Measurements from ENCODE around the gene B4GALT3. TPM values are rescaled to one million over a fixed set of nuclear protein-coding genes. Genes with fewer than 3 reads are reported as not detected.

The B4GALT3 gene
- total and polyA plus RNA-seq, 2 donors (not counting 3 experiments of a cell fraction or from before 2014, with no cell fraction given), result 39.5 to 60.4 TPM

DNA sequence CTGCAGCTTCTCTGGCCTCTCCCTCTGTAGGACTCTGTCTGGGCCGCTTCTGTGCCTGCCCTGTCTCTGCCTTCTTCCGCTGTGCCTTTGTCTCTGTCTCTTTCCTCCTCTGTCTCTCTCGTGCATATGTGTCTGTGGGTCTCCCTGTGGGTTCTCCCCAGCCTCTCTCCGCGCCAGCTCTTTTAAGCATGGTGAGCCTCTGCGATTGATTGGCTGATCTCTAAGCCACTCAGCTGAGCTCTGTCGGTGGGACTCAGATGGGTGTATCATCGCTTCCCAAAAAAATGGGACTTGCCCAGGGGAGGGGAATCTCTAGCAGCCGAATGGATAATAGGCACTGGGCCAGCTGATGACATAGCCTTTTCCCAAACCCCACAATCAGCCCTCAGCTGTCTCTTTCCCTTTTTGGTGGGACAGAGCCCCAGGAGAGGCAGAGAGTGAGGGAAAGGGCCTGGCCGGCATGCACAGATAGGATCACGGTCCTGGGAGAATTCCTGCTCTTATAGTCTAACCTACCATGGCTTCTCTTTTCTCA, 21.7 kb upstream of the B4GALT3 start, which contains the start of gene ADAMTS4:
TSS of gene ADAMTS4 (minus strand) at position 158 of the 535 bp plus-strand sequence. CDS start 427 bp downstream, outside the sequence.
- FAIRE-seq, result peak; percentile 50
- H3K9ac ChIP-seq (replicated peaks; ENCODE audit: extremely low read depth, insufficient read depth, low read length), result peak within 1 kb of the TSS; percentile 75

DNA sequence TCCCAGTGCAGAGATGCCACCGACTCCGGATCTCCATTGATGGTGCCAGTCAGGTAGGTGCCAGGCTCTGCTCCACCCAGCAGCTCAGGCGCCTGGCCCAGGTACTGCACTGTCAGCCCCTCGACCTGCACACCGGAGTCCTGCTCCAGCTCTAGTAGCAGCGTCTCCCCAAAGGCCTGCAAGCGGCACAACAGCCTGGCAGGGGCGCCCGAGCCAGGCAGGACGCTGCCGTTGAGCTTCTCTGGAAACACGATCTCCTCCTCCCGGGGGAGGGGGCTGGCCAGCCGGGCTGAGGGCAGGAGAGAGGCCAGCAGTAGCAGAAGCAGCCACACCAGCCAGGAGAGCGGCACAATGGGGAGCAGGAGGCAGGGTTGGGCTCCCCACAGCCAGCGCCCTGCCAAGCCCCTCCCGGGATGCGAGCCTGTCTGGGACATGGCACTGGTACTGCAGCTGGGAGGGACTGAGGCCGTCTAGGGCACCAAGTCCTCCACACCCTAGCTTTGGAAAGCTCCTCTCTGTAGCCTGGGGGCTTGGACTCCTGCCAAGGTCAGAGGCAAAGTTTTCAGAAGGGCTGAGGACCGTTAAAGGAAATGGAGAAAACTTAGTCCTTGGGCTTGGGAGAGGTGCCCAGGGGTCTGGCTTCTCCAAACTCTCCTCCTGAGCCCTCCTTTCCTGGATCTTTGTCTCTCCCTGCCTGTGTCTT, 21.0 kb upstream of the B4GALT3 start:
- CTCF ChIA-PET, result interaction anchor here (1.0 to 3.2 kb wide), 7 partner anchors 9 to 184 kb away, joined by 3 to 35 read pairs (median 14); partner anchors contain the start of genes PPOX and TOMM40L
- dilution Hi-C loops (cut with MboI; ENCODE audit: extremely low pct_ligation_motif_present, low sequenced_read_pairs), result no loop called here
- FAIRE-seq (peak; percentile 33), DNase-seq (ENCODE audit: low read depth, low spot score) (peak; percentile 62)
- H3K9ac ChIP-seq (replicated peaks; ENCODE audit: extremely low read depth, insufficient read depth, low read length), result peak overlapping the region; percentile 42
- peaks cover 44% of the 10 kb centered on the region for H3K79me2 ChIP-seq (ENCODE audit: control insufficient read depth, insufficient read depth, low read length)
- peak overlapping the region; percentile 26 to 51 (median 44) for H3K4me3 ChIP-seq (replicated peaks in 1 of 3; ENCODE audit: insufficient read depth in 1 of 3, low read depth in 1 of 3, low read length in 3 of 3)
- TSS peak; percentile 4 for BruUV-seq (replicated peaks)
- peak overlapping the region; percentile 16 for H2AFZ ChIP-seq (ENCODE audit: low read depth, low read length)
- no peaks in the 10 kb centered on the region for H3K27me3 ChIP-seq (ENCODE audit: control insufficient read depth in 2 of 2, insufficient read depth in 2 of 2, low read length in 2 of 2)
- POLR2A ChIA-PET, result interaction anchor here (0.5 kb wide), 1 partner anchor 44 kb away, joined by 3 read pairs; no protein-coding TSS in a partner anchor
- H3K9me1 ChIP-seq (replicated peaks; ENCODE audit: control insufficient read depth, extremely low read depth, insufficient read depth, low read length), result no peaks in the 10 kb centered on the region
- H3K4me1 ChIP-seq (ENCODE audit: control insufficient read depth, extremely low read depth, insufficient read depth, low read length), result peaks cover 59% of the 10 kb centered on the region
- no peaks in the 10 kb centered on the region for H3K9me3 ChIP-seq (replicated peaks; ENCODE audit: control insufficient read depth, insufficient read depth, low read length)
- H3K36me3 ChIP-seq (ENCODE audit: control insufficient read depth in 2 of 2, extremely low read depth in 1 of 2, insufficient read depth in 2 of 2, low read length in 2 of 2), result peaks cover 0 to 2% of the 10 kb centered on the region in 2 experiments
- peak overlapping the region; percentile 98 for H3K27ac ChIP-seq (ENCODE audit: insufficient read depth, low read depth, low read length)
- intact Hi-C loops (cut with micrococcal nuclease), result no loop called here
- H4K20me1 ChIP-seq (replicated peaks; ENCODE audit: control insufficient read depth, extremely low read depth, insufficient read depth, low read length), result no peaks in the 10 kb centered on the region
- TF ChIP-seq, protein P1, sequence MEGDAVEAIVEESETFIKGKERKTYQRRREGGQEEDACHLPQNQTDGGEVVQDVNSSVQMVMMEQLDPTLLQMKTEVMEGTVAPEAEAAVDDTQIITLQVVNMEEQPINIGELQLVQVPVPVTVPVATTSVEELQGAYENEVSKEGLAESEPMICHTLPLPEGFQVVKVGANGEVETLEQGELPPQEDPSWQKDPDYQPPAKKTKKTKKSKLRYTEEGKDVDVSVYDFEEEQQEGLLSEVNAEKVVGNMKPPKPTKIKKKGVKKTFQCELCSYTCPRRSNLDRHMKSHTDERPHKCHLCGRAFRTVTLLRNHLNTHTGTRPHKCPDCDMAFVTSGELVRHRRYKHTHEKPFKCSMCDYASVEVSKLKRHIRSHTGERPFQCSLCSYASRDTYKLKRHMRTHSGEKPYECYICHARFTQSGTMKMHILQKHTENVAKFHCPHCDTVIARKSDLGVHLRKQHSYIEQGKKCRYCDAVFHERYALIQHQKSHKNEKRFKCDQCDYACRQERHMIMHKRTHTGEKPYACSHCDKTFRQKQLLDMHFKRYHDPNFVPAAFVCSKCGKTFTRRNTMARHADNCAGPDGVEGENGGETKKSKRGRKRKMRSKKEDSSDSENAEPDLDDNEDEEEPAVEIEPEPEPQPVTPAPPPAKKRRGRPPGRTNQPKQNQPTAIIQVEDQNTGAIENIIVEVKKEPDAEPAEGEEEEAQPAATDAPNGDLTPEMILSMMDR (IDR thresholded peaks at IDR 0.05; ENCODE audit: extremely low read depth in 1 of 2, insufficient read depth in 1 of 2, low read depth in 1 of 2, low read length in 2 of 2), result no peak
- TF ChIP-seq POLR2A (IDR thresholded peaks at IDR 0.05; ENCODE audit: low read depth, low read length), result peak; percentile 78
- no peak for TF ChIP-seq JUN (IDR thresholded peaks at IDR 0.05; ENCODE audit: borderline replicate concordance, insufficient read depth, insufficient read length, low read depth)
- no peak for TF ChIP-seq MYC (IDR thresholded peaks at IDR 0.05; ENCODE audit: low read depth, low read length)
- no peak for TF ChIP-seq EZH2 (IDR thresholded peaks at IDR 0.05; ENCODE audit: borderline replicate concordance, low read depth, low read length, severe bottlenecking)
- TF ChIP-seq POLR2AphosphoS5 (IDR thresholded peaks at IDR 0.05; ENCODE audit: insufficient read depth, low read depth, low read length), result peak; percentile 60
- TF ChIP-seq GATA2 (IDR thresholded peaks at IDR 0.05; ENCODE audit: insufficient read depth, insufficient read length, low read depth, low read length), result no peak
- no peak for TF ChIP-seq FOS (IDR thresholded peaks at IDR 0.05; ENCODE audit: borderline replicate concordance, insufficient read depth, low read length)
- TF ChIP-seq, protein P2, sequence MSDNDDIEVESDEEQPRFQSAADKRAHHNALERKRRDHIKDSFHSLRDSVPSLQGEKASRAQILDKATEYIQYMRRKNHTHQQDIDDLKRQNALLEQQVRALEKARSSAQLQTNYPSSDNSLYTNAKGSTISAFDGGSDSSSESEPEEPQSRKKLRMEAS (IDR thresholded peaks at IDR 0.05; ENCODE audit: insufficient read depth, insufficient read length), result no peak
- peak overlapping the region; percentile 47 for H3K4me2 ChIP-seq (ENCODE audit: insufficient read depth, low read length)

More for the DNA sequence above, 21.7 kb upstream of the B4GALT3 start, which contains the start of gene ADAMTS4:
- H3K79me2 ChIP-seq (ENCODE audit: control insufficient read depth, insufficient read depth, low read length), result peaks cover 50% of the 10 kb centered on the region
- dilution Hi-C loops (cut with MboI; ENCODE audit: extremely low pct_ligation_motif_present, low sequenced_read_pairs) (no loop called here), intact Hi-C loops (cut with micrococcal nuclease) (no loop called here)
- ChIA-PET POLR2A (interaction anchor here (0.5 kb wide), 1 partner anchor 44 kb away, joined by 3 read pairs; no protein-coding TSS in a partner anchor), CTCF (interaction anchor here (1.0 to 3.2 kb wide), 7 partner anchors 8 to 183 kb away, joined by 3 to 35 read pairs (median 14); partner anchors contain the start of genes PPOX and TOMM40L)
- H3K4me1 ChIP-seq (ENCODE audit: control insufficient read depth, extremely low read depth, insufficient read depth, low read length), result peaks cover 61% of the 10 kb centered on the region
- H3K9me1 ChIP-seq (replicated peaks; ENCODE audit: control insufficient read depth, extremely low read depth, insufficient read depth, low read length), result no peaks in the 10 kb centered on the region
- peak within 1 kb of the TSS; percentile 26 to 51 (median 44) for H3K4me3 ChIP-seq (replicated peaks in 1 of 3; ENCODE audit: insufficient read depth in 1 of 3, low read depth in 1 of 3, low read length in 3 of 3)
- no TSS peak for BruUV-seq (replicated peaks)
- H3K36me3 ChIP-seq (ENCODE audit: control insufficient read depth in 2 of 2, extremely low read depth in 1 of 2, insufficient read depth in 2 of 2, low read length in 2 of 2), result no peaks in the 10 kb centered on the region
- DNase-seq (ENCODE audit: low read depth, low spot score), result peak; percentile 65
- H3K9me3 ChIP-seq (replicated peaks; ENCODE audit: control insufficient read depth, insufficient read depth, low read length), result no peaks in the 10 kb centered on the region
- TF ChIP-seq POLR2A (IDR thresholded peaks at IDR 0.05; ENCODE audit: low read depth, low read length) (peak; percentile 89), EZH2 (IDR thresholded peaks at IDR 0.05; ENCODE audit: borderline replicate concordance, low read depth, low read length, severe bottlenecking) (no peak)
- no peaks in the 10 kb centered on the region for H3K27me3 ChIP-seq (ENCODE audit: control insufficient read depth in 2 of 2, insufficient read depth in 2 of 2, low read length in 2 of 2)
- H2AFZ ChIP-seq (ENCODE audit: low read depth, low read length), result peak within 1 kb of the TSS; percentile 37
- peak within 1 kb of the TSS; percentile 47 for H3K4me2 ChIP-seq (ENCODE audit: insufficient read depth, low read length)
- H3K27ac ChIP-seq (ENCODE audit: insufficient read depth, low read depth, low read length), result peak within 1 kb of the TSS; percentile 98
- no peaks in the 10 kb centered on the region for H4K20me1 ChIP-seq (replicated peaks; ENCODE audit: control insufficient read depth, extremely low read depth, insufficient read depth, low read length)
